ENCODE measurements around the gene LRRC25. TPM values are rescaled to one million over a fixed set of nuclear protein-coding genes. Genes with fewer than 3 reads are reported as not detected.

Gene LRRC25
- total RNA-seq, 1 donor from 2014 or later, result not detected

- H3K27ac Mint-ChIP-seq, result no peak overlapping the region
- no peaks in the 10 kb centered on the region for H3K27me3 Mint-ChIP-seq (ENCODE audit: low read depth)
- intact Hi-C loops (cut with micrococcal nuclease), result loop anchor here (5.0 kb wide), 1 partner anchor 347 kb away; no protein-coding TSS in a partner anchor
Measured at GRCh38 chr19:18439910-18440237, 42.5 kb upstream of the LRRC25 start.

GRCh38 chr19:18439025-18439909, 41.8 kb upstream of the LRRC25 start:
- peaks cover 32% of the 10 kb centered on the region for H3K36me3 Mint-ChIP-seq (ENCODE audit: low read depth)

More at GRCh38 chr19:18439910-18440237, 42.5 kb upstream of the LRRC25 start:
- H3K4me3 Mint-ChIP-seq (ENCODE audit: low read depth), result no peak overlapping the region
- peaks cover 27% of the 10 kb centered on the region for H3K36me3 Mint-ChIP-seq (ENCODE audit: low read depth)
- H3K9me3 Mint-ChIP-seq, result peaks cover 5% of the 10 kb centered on the region
- DNase-seq (ENCODE audit: low spot score), result no peak
- peaks cover 14% of the 10 kb centered on the region for H3K4me1 Mint-ChIP-seq (ENCODE audit: low read depth)

GRCh38 chr19:18438331-18439024, 41.1 kb upstream of the LRRC25 start:
- no peak overlapping the region for H3K27ac Mint-ChIP-seq
- H3K4me1 Mint-ChIP-seq (ENCODE audit: low read depth), result peaks cover 15% of the 10 kb centered on the region
- peaks cover 5% of the 10 kb centered on the region for H3K9me3 Mint-ChIP-seq
- peaks cover 27% of the 10 kb centered on the region for H3K36me3 Mint-ChIP-seq (ENCODE audit: low read depth)
- H3K4me3 Mint-ChIP-seq (ENCODE audit: low read depth), result peak overlapping the region; percentile 23
- DNase-seq (ENCODE audit: low spot score), result no peak
- no peaks in the 10 kb centered on the region for H3K27me3 Mint-ChIP-seq (ENCODE audit: low read depth)
- intact Hi-C loops (cut with micrococcal nuclease), result loop anchor here (5.0 kb wide), 1 partner anchor 349 kb away; no protein-coding TSS in a partner anchor

More at GRCh38 chr19:18439025-18439909, 41.8 kb upstream of the LRRC25 start:
- intact Hi-C loops (cut with micrococcal nuclease), result loop anchor here (5.0 kb wide), 1 partner anchor 348 kb away; no protein-coding TSS in a partner anchor
- Mint-ChIP-seq H3K9me3 (peaks cover 5% of the 10 kb centered on the region), H3K4me3 (ENCODE audit: low read depth) (no peak overlapping the region), H3K27me3 (ENCODE audit: low read depth) (no peaks in the 10 kb centered on the region), H3K4me1 (ENCODE audit: low read depth) (peaks cover 15% of the 10 kb centered on the region), H3K27ac (no peak overlapping the region)
- DNase-seq (ENCODE audit: low spot score), result no peak

GRCh38 chr19:18437491-18438330, 40.3 kb upstream of the LRRC25 start, which contains the start of gene ISYNA1:
TSS of gene ISYNA1 (minus strand) at chr19:18438133. CDS start at chr19:18437979, 154 bp downstream.
- no peak within 1 kb of the TSS for H3K27ac Mint-ChIP-seq
- peaks cover 22% of the 10 kb centered on the region for H3K36me3 Mint-ChIP-seq (ENCODE audit: low read depth)
- H3K27me3 Mint-ChIP-seq (ENCODE audit: low read depth), result no peaks in the 10 kb centered on the region
- H3K9me3 Mint-ChIP-seq, result peaks cover 5% of the 10 kb centered on the region
- peak within 1 kb of the TSS; percentile 66 for H3K4me3 Mint-ChIP-seq (ENCODE audit: low read depth)
- DNase-seq (ENCODE audit: low spot score), result no peak
- intact Hi-C loops (cut with micrococcal nuclease), result loop anchor here (5.0 kb wide), 1 partner anchor 350 kb away; no protein-coding TSS in a partner anchor
- peaks cover 15% of the 10 kb centered on the region for H3K4me1 Mint-ChIP-seq (ENCODE audit: low read depth)

- intact Hi-C loops (cut with micrococcal nuclease), result loop anchor here (5.0 kb wide), 1 partner anchor 350 kb away; no protein-coding TSS in a partner anchor
- Mint-ChIP-seq H3K36me3 (ENCODE audit: low read depth) (peaks cover 21% of the 10 kb centered on the region), H3K27me3 (ENCODE audit: low read depth) (no peaks in the 10 kb centered on the region), H3K4me1 (ENCODE audit: low read depth) (peaks cover 11% of the 10 kb centered on the region), H3K9me3 (no peaks in the 10 kb centered on the region), H3K27ac (no peak overlapping the region), H3K4me3 (ENCODE audit: low read depth) (peak overlapping the region; percentile 64)
- peak; percentile 65 for DNase-seq (ENCODE audit: low spot score)
Measured at GRCh38 chr19:18436671-18437490, 39.5 kb upstream of the LRRC25 start.

- no peak for DNase-seq (ENCODE audit: low spot score)
- H3K4me3 Mint-ChIP-seq (ENCODE audit: low read depth), result peak overlapping the region; percentile 55
- no peaks in the 10 kb centered on the region for H3K27me3 Mint-ChIP-seq (ENCODE audit: low read depth)
- no peak overlapping the region for H3K27ac Mint-ChIP-seq
- peaks cover 11% of the 10 kb centered on the region for H3K4me1 Mint-ChIP-seq (ENCODE audit: low read depth)
- intact Hi-C loops (cut with micrococcal nuclease), result loop anchor here (5.0 kb wide), 1 partner anchor 351 kb away; no protein-coding TSS in a partner anchor
- no peaks in the 10 kb centered on the region for H3K9me3 Mint-ChIP-seq
- peaks cover 23% of the 10 kb centered on the region for H3K36me3 Mint-ChIP-seq (ENCODE audit: low read depth)
Measured at GRCh38 chr19:18435842-18436670, 38.6 kb upstream of the LRRC25 start.

GRCh38 chr19:18435178-18435841, 37.9 kb upstream of the LRRC25 start:
- peaks cover 11% of the 10 kb centered on the region for H3K4me1 Mint-ChIP-seq (ENCODE audit: low read depth)
- peaks cover 23% of the 10 kb centered on the region for H3K36me3 Mint-ChIP-seq (ENCODE audit: low read depth)
- H3K4me3 Mint-ChIP-seq (ENCODE audit: low read depth), result no peak overlapping the region
- intact Hi-C loops (cut with micrococcal nuclease), result loop anchor here (5.0 kb wide), 1 partner anchor 352 kb away; no protein-coding TSS in a partner anchor
- no peak for DNase-seq (ENCODE audit: low spot score)
- H3K27ac Mint-ChIP-seq, result no peak overlapping the region
- H3K9me3 Mint-ChIP-seq, result no peaks in the 10 kb centered on the region
- H3K27me3 Mint-ChIP-seq (ENCODE audit: low read depth), result no peaks in the 10 kb centered on the region

GRCh38 chr19:18434411-18435175, 37.2 kb upstream of the LRRC25 start:
- H3K9me3 Mint-ChIP-seq, result no peaks in the 10 kb centered on the region
- intact Hi-C loops (cut with micrococcal nuclease), result loop anchor here (5.0 kb wide), 1 partner anchor 353 kb away; no protein-coding TSS in a partner anchor
- H3K27ac Mint-ChIP-seq, result no peak overlapping the region
- H3K4me3 Mint-ChIP-seq (ENCODE audit: low read depth), result no peak overlapping the region
- peaks cover 23% of the 10 kb centered on the region for H3K36me3 Mint-ChIP-seq (ENCODE audit: low read depth)
- peaks cover 14% of the 10 kb centered on the region for H3K4me1 Mint-ChIP-seq (ENCODE audit: low read depth)
- no peak for DNase-seq (ENCODE audit: low spot score)
- no peaks in the 10 kb centered on the region for H3K27me3 Mint-ChIP-seq (ENCODE audit: low read depth)

GRCh38 chr19:18433735-18434398, 36.4 kb upstream of the LRRC25 start:
- Mint-ChIP-seq H3K27me3 (ENCODE audit: low read depth) (no peaks in the 10 kb centered on the region), H3K4me3 (ENCODE audit: low read depth) (no peak overlapping the region), H3K4me1 (ENCODE audit: low read depth) (peaks cover 14% of the 10 kb centered on the region), H3K9me3 (no peaks in the 10 kb centered on the region), H3K27ac (no peak overlapping the region), H3K36me3 (ENCODE audit: low read depth) (peaks cover 23% of the 10 kb centered on the region)
- intact Hi-C loops (cut with micrococcal nuclease), result no loop called here
- DNase-seq (ENCODE audit: low spot score), result no peak

All from activated T-helper 2 cell treated with anti-CD3 and anti-CD28 coated beads, Interferon-gamma antibody, Interleukin-2, Interleukin-4, amounts not matched to agents 10 μg/mL and 5 μg/mL and 100 μg/mL, durations not matched to agents 14 hours and 24 hours and 36 hours (primary cell).